ENCODE results near the gene FAM120B.

FAM120B gene

GRCh38 chr6:170279977-170280688 lies 26.4 kb upstream of the FAM120B start:
- H3K4me1 ChIP-seq (ENCODE audit: low read length): no peaks in the 10 kb centered on the region
- H2AFZ ChIP-seq (ENCODE audit: low read depth, low read length): no peak overlapping the region
- no peak overlapping the region for H3K4me3 ChIP-seq (ENCODE audit: low read length)
- H3K27me3 ChIP-seq (ENCODE audit: low read depth, low read length): no peaks in the 10 kb centered on the region
- no peak overlapping the region for H3K9ac ChIP-seq (ENCODE audit: low read length)
- no peaks in the 10 kb centered on the region for H4K20me1 ChIP-seq (ENCODE audit: insufficient read depth, low read length)
- H3K36me3 ChIP-seq (replicated peaks; ENCODE audit: low read depth, low read length): no peaks in the 10 kb centered on the region
- no peak overlapping the region for H3K4me2 ChIP-seq (ENCODE audit: low read length)
- TF ChIP-seq, protein P1, sequence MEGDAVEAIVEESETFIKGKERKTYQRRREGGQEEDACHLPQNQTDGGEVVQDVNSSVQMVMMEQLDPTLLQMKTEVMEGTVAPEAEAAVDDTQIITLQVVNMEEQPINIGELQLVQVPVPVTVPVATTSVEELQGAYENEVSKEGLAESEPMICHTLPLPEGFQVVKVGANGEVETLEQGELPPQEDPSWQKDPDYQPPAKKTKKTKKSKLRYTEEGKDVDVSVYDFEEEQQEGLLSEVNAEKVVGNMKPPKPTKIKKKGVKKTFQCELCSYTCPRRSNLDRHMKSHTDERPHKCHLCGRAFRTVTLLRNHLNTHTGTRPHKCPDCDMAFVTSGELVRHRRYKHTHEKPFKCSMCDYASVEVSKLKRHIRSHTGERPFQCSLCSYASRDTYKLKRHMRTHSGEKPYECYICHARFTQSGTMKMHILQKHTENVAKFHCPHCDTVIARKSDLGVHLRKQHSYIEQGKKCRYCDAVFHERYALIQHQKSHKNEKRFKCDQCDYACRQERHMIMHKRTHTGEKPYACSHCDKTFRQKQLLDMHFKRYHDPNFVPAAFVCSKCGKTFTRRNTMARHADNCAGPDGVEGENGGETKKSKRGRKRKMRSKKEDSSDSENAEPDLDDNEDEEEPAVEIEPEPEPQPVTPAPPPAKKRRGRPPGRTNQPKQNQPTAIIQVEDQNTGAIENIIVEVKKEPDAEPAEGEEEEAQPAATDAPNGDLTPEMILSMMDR (IDR thresholded peaks at IDR 0.05; ENCODE audit: low read depth, low read length): no peak
- no peak for TF ChIP-seq EZH2phosphoT487 (IDR thresholded peaks at IDR 0.05; ENCODE audit: low read depth)
- no peaks in the 10 kb centered on the region for H3K79me2 ChIP-seq (ENCODE audit: low read length)
- no peaks in the 10 kb centered on the region for H3K9me3 ChIP-seq (ENCODE audit: insufficient read depth, low read length)
- no peak overlapping the region for H3K27ac ChIP-seq (ENCODE audit: low read length)

- no peaks in the 10 kb centered on the region for H3K79me2 ChIP-seq (ENCODE audit: low read length)
Observed at GRCh38 chr6:170280689-170281045, 25.9 kb upstream of the FAM120B start.

DNA sequence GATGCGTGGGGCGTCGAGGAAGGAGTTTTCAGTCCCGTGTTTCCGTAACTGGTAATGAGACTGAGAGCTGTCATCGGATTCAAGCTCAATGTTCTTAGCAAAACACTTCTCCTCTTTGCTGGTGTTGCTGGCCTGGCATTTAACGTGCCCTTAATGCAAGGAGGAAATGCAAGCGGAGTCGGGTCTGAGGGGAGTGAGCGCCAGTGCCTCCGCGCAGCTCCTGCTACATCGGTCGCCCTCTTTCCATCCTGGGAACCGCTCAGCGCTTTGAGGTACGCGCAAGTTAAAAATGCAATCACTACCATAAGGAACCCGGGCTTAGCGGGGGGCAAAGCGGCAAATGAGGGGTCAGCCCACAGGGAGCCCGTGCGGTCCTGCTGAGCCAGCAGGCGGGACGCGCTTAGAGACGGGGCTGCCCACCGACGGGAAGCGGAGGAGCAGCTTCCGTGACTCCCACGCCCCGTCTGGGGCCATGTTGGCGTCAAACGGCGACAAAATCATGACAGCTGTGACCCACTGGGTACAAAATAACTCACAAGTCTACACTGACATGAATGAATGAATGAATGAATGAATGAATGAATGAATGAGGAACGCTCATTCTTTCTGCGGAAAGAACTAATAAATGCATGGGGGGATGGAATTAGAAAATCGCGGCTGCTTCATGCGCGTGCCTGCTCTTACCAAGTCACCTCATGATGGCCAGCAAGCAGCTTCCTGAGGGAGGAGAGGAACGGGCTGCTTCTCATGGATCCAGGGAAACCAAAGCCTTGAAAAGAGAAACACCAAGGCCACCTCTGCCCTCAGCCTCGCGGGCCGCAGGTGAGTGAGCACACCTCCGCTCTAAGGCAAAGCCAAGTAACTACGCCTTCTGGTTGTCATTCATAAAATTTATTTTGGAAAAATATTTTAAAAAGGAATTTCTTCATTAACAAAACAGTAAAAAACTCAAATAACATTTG lies 24.9 kb upstream of the FAM120B start:
- H3K4me3 ChIP-seq (ENCODE audit: low read length): no peak overlapping the region

More at GRCh38 chr6:170280689-170281045, 25.9 kb upstream of the FAM120B start:
- Histone ChIP-seq H3K9ac (ENCODE audit: low read length) (no peak overlapping the region), H3K27ac (ENCODE audit: low read length) (no peak overlapping the region), H3K9me3 (ENCODE audit: insufficient read depth, low read length) (no peaks in the 10 kb centered on the region), H3K4me1 (ENCODE audit: low read length) (no peaks in the 10 kb centered on the region), H2AFZ (ENCODE audit: low read depth, low read length) (no peak overlapping the region), H3K4me2 (ENCODE audit: low read length) (no peak overlapping the region), H4K20me1 (ENCODE audit: insufficient read depth, low read length) (no peaks in the 10 kb centered on the region), H3K4me3 (ENCODE audit: low read length) (no peak overlapping the region), H3K36me3 (replicated peaks; ENCODE audit: low read depth, low read length) (no peaks in the 10 kb centered on the region), H3K27me3 (ENCODE audit: low read depth, low read length) (no peaks in the 10 kb centered on the region)
- no peak for TF ChIP-seq EZH2phosphoT487 (IDR thresholded peaks at IDR 0.05; ENCODE audit: low read depth)
- TF ChIP-seq, protein P1 (IDR thresholded peaks at IDR 0.05; ENCODE audit: low read depth, low read length): no peak

More for the DNA sequence above, 24.9 kb upstream of the FAM120B start:
- no peaks in the 10 kb centered on the region for H3K9me3 ChIP-seq (ENCODE audit: insufficient read depth, low read length)
- H3K36me3 ChIP-seq (replicated peaks; ENCODE audit: low read depth, low read length): no peaks in the 10 kb centered on the region
- no peak overlapping the region for H2AFZ ChIP-seq (ENCODE audit: low read depth, low read length)
- no peak overlapping the region for H3K9ac ChIP-seq (ENCODE audit: low read length)
- no peak for TF ChIP-seq EZH2phosphoT487 (IDR thresholded peaks at IDR 0.05; ENCODE audit: low read depth)
- TF ChIP-seq, protein P1 (IDR thresholded peaks at IDR 0.05; ENCODE audit: low read depth, low read length): no peak
- H3K4me1 ChIP-seq (ENCODE audit: low read length): no peaks in the 10 kb centered on the region
- no peaks in the 10 kb centered on the region for H3K79me2 ChIP-seq (ENCODE audit: low read length)
- no peaks in the 10 kb centered on the region for H3K27me3 ChIP-seq (ENCODE audit: low read depth, low read length)
- no peak overlapping the region for H3K4me2 ChIP-seq (ENCODE audit: low read length)
- no peak overlapping the region for H3K27ac ChIP-seq (ENCODE audit: low read length)
- H4K20me1 ChIP-seq (ENCODE audit: insufficient read depth, low read length): no peaks in the 10 kb centered on the region
